ENCODE results near the gene PATJ.
"Not testable (repeated sequence)": the region's sequence is repeated elsewhere in the genome, so short reads cannot be mapped to it uniquely, and the experiment has no call there.

The PATJ gene

GRCh38 chr1:62198069-62198780 is 455.9 kb downstream of the PATJ start:
- DNase-seq = no peak
- no peak overlapping the region for H3K27ac Mint-ChIP-seq

DNA sequence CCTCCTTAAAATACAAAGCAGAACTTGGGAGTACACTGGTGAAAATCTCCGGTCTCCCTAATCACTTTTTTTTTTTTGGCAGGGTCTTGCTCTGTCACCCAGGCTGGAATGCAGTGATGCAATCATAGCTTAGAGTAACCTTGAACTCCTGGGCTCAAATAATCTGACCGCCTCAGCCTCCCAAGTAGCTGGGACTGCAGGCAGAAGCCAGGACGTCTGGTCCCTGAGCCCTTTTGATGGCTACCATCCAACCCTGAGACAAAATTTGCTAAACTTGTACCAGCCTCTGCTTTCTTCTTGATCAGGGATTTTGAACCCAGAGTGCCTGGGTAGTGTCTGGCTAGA is 456.5 kb downstream of the PATJ start:
- H3K27ac Mint-ChIP-seq = no peak overlapping the region
- peaks cover 4% of the 10 kb centered on the region for H3K9me3 Mint-ChIP-seq

More at GRCh38 chr1:62198069-62198780, 455.9 kb downstream of the PATJ start:
- peaks cover 9% of the 10 kb centered on the region for H3K4me1 Mint-ChIP-seq
- H3K4me3 Mint-ChIP-seq = no peak overlapping the region
- ATAC-seq = no peak
- no peaks in the 10 kb centered on the region for H3K36me3 Mint-ChIP-seq (ENCODE audit: low read depth)
- H3K27me3 Mint-ChIP-seq = peaks cover 38% of the 10 kb centered on the region
- H3K9me3 Mint-ChIP-seq = peaks cover 4% of the 10 kb centered on the region

DNA sequence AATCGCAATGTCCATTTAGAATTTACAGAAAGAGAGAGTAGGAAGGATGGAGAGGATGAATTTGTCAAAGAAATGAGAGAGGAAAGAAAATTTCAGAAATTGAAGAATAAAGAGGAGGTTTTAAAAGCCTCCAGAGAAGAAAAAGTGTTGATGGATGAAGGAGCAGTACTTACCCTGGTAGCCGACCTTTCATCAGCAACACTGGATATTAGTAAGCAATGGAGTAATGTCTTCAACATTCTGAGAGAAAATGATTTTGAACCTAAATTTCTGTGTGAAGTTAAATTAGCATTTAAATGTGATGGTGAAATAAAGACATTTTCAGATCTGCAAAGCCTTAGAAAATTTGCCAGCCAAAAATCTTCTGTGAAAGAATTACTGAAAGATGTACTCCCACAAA is 464.9 kb downstream of the PATJ start:
- DNase-seq = no peak
- no peaks in the 10 kb centered on the region for H3K36me3 Mint-ChIP-seq (ENCODE audit: low read depth)
- no peak overlapping the region for H3K27ac Mint-ChIP-seq
- peaks cover 21% of the 10 kb centered on the region for H3K9me3 Mint-ChIP-seq
- ATAC-seq = no peak
- peaks cover 3% of the 10 kb centered on the region for H3K27me3 Mint-ChIP-seq
- no peak overlapping the region for H3K4me3 Mint-ChIP-seq
- H3K4me1 Mint-ChIP-seq = peaks cover 1% of the 10 kb centered on the region

More for the DNA sequence above, 456.5 kb downstream of the PATJ start:
- DNase-seq = no peak
- ATAC-seq = no peak
- Mint-ChIP-seq H3K27me3 (peaks cover 33% of the 10 kb centered on the region), H3K4me1 (peaks cover 9% of the 10 kb centered on the region), H3K36me3 (ENCODE audit: low read depth) (no peaks in the 10 kb centered on the region), H3K4me3 (no peak overlapping the region)

DNA sequence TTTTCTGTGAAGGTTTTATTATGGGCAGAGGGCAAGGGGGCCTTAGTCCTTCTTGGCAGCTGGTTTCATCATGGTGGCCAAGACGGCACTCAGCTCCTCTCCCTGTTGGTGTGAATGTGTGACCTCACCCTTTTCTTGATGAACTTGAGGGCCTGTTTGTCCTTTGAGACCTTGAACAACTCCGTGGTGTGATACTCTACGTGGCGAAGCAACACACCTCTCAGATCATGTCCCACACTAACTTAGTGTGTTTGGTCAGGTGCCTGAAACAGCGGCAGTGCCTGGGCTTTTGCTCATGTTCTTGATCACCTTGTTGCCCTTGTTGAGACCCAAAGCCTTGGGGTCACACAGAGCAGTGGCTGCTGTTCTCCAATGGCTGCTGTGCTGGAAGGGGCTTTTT is 465.8 kb downstream of the PATJ start:
- Mint-ChIP-seq H3K4me3 (no peak overlapping the region), H3K36me3 (ENCODE audit: low read depth) (no peaks in the 10 kb centered on the region), H3K9me3 (peaks cover 21% of the 10 kb centered on the region), H3K4me1 (peaks cover 1% of the 10 kb centered on the region), H3K27ac (no peak overlapping the region), H3K27me3 (peaks cover 3% of the 10 kb centered on the region)
- DNase-seq (no peak), ATAC-seq (no peak)

- H3K27me3 Mint-ChIP-seq = peaks cover 3% of the 10 kb centered on the region
- no peak for DNase-seq
- no peak overlapping the region for H3K4me3 Mint-ChIP-seq
- peaks cover 1% of the 10 kb centered on the region for H3K4me1 Mint-ChIP-seq
- H3K36me3 Mint-ChIP-seq (ENCODE audit: low read depth) = no peaks in the 10 kb centered on the region
- H3K9me3 Mint-ChIP-seq = peaks cover 21% of the 10 kb centered on the region
- H3K27ac Mint-ChIP-seq = no peak overlapping the region
- no peak for ATAC-seq
These were observed 466.7 kb downstream of the PATJ start for GRCh38 chr1:62208970-62209369.

DNA sequence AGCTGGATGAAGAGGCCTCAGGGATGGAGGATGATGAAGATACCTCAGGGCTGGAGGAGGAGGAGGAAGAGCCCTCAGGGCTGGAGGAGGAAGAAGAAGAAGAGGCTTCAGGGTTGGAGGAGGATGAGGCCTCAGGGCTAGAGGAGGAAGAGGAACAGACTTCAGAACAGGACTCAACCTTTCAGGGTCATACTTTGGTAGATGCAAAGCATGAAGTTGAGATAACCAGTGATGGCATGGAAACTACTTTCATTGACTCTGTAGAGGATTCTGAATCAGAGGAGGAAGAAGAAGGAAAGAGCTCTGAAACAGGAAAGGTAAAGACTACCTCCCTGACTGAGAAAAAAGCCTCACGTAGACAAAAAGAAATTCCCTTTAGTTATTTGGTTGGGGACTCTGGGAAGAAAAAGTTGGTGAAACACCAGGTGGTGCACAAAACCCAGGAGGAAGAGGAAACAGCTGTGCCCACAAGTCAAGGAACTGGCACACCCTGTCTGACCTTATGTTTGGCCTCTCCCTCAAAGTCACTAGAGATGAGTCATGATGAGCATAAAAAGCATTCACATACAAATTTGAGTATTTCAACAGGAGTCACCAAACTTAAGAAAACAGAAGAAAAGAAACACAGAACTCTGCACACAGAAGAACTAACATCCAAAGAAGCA is 467.8 kb downstream of the PATJ start:
- H3K27ac Mint-ChIP-seq = no peak overlapping the region
- H3K4me1 Mint-ChIP-seq = peaks cover 1% of the 10 kb centered on the region
- no peak for ATAC-seq
- H3K36me3 Mint-ChIP-seq (ENCODE audit: low read depth) = no peaks in the 10 kb centered on the region
- no peak for DNase-seq
- H3K27me3 Mint-ChIP-seq = peaks cover 3% of the 10 kb centered on the region
- H3K9me3 Mint-ChIP-seq = peaks cover 21% of the 10 kb centered on the region
- no peak overlapping the region for H3K4me3 Mint-ChIP-seq

GRCh38 chr1:62210960-62211359 is 468.7 kb downstream of the PATJ start:
- H3K36me3 Mint-ChIP-seq (ENCODE audit: low read depth) = no peaks in the 10 kb centered on the region
- H3K4me3 Mint-ChIP-seq = no peak overlapping the region
- peaks cover 1% of the 10 kb centered on the region for H3K4me1 Mint-ChIP-seq
- peaks cover 21% of the 10 kb centered on the region for H3K9me3 Mint-ChIP-seq
- no peak overlapping the region for H3K27ac Mint-ChIP-seq
- DNase-seq (no peak), ATAC-seq (no peak)
- H3K27me3 Mint-ChIP-seq = peaks cover 3% of the 10 kb centered on the region

GRCh38 chr1:62212411-62212810 is 470.1 kb downstream of the PATJ start:
- Mint-ChIP-seq H3K27ac (no peak overlapping the region), H3K27me3 (peaks cover 1% of the 10 kb centered on the region), H3K4me3 (no peak overlapping the region), H3K9me3 (peaks cover 17% of the 10 kb centered on the region), H3K4me1 (peaks cover 1% of the 10 kb centered on the region), H3K36me3 (ENCODE audit: low read depth) (no peaks in the 10 kb centered on the region)
- ATAC-seq (no peak), DNase-seq (no peak)

DNA sequence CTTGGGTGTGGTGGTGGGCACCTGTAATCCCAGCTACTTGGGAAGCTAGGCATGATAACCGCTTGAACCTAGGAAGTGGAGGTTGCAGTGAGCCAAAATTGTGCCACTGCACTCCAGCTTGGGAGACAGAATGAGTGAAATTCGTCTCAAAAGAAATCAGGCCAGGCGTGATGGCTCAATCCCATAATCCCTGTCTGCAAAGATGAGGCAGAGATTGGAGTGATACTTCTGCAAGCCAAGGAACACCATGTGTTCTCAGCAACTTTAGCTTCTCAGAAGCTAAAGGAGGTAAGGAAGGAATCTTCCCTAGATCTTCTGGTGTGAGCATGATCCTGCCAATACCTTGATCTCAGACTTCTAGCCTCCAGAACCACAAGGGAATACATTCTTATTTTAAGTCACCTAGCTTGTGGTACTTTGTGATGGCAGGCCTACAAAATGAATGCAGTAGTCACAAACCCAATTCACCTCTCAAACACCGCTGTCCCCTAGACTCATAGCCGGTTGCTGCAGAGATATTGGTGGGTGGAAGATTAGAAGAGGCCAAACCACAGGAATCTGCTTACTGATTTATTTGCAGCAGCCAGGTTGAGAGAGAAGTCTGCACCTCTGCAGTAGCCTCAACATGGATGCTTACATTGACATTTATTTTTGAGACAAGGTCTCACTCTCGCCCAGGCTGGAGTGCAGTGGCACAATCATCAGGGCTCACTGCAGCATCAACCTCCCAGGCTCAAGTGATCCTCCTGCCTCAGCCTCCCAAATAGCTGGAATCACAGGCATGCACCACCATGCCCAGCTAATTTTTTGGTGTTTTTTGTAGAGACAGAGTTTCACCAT is 471.0 kb downstream of the PATJ start:
- no peak overlapping the region for H3K27ac Mint-ChIP-seq
- H3K36me3 Mint-ChIP-seq (ENCODE audit: low read depth) = no peaks in the 10 kb centered on the region
- DNase-seq (no peak), ATAC-seq (no peak)
- peaks cover 17% of the 10 kb centered on the region for H3K9me3 Mint-ChIP-seq
- H3K4me3 Mint-ChIP-seq = no peak overlapping the region
- peaks cover 1% of the 10 kb centered on the region for H3K4me1 Mint-ChIP-seq
- H3K27me3 Mint-ChIP-seq = peaks cover 1% of the 10 kb centered on the region

DNA sequence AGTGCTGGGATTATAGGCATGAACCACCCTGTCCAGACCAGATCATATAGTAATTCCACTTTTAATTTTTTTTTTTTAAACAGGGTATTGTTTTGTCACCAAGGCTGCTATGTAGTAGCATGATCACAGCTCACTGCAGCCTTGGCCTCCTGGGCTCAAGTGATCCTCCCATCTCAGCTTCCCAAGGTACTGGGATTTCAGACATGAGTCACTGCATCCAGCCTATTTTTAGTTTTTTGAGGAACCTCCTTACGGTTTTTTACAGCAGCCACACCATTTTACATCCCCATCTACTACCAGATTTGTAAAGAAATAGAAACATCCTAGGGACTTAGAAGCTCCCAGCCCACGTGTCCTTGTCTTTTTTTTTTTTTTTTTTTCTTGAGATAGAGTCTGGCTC is 476.3 kb downstream of the PATJ start:
- Mint-ChIP-seq H3K27ac (no peak overlapping the region), H3K36me3 (ENCODE audit: low read depth) (no peaks in the 10 kb centered on the region), H3K4me3 (no peak overlapping the region), H3K9me3 (no peaks in the 10 kb centered on the region), H3K27me3 (no peaks in the 10 kb centered on the region), H3K4me1 (no peaks in the 10 kb centered on the region)
- ATAC-seq = no peak
- DNase-seq = no peak

- ATAC-seq; H3K27me3 Mint-ChIP-seq; H3K36me3 Mint-ChIP-seq (ENCODE audit: low read depth); H3K27ac Mint-ChIP-seq; H3K4me1 Mint-ChIP-seq; H3K4me3 Mint-ChIP-seq; H3K9me3 Mint-ChIP-seq; DNase-seq: not testable (repeated sequence)
These were observed 478.2 kb downstream of the PATJ start for GRCh38 chr1:62220456-62220855.

GRCh38 chr1:62221171-62221570 is 478.9 kb downstream of the PATJ start:
- Mint-ChIP-seq H3K4me3 (no peak overlapping the region), H3K27me3 (no peaks in the 10 kb centered on the region), H3K36me3 (ENCODE audit: low read depth) (no peaks in the 10 kb centered on the region), H3K27ac (no peak overlapping the region), H3K9me3 (no peaks in the 10 kb centered on the region), H3K4me1 (no peaks in the 10 kb centered on the region)
- ATAC-seq (no peak), DNase-seq (no peak)

DNA sequence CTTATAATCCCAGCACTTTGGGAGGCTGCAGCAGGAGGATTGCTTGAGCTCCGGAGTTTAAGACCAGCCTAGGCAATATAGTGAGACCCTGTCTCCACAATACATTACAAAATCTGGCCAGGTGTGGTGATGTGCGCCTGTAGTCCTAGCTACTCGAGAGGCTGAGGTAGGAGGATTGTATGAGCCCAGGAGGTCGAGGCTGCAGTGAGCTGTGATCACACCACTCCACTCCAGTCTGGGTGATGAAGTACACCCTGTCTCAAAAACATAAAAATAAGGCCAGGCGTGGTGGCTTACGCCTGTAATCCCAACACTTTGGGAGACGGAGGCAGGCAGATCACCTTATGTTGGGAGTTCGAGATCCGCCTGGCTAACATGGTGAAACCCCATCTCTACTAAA is 480.0 kb downstream of the PATJ start:
- ATAC-seq = no peak
- Mint-ChIP-seq H3K4me1 (no peaks in the 10 kb centered on the region), H3K27ac (no peak overlapping the region), H3K9me3 (no peaks in the 10 kb centered on the region), H3K27me3 (no peaks in the 10 kb centered on the region), H3K36me3 (ENCODE audit: low read depth) (no peaks in the 10 kb centered on the region), H3K4me3 (no peak overlapping the region)
- DNase-seq = no peak

DNA sequence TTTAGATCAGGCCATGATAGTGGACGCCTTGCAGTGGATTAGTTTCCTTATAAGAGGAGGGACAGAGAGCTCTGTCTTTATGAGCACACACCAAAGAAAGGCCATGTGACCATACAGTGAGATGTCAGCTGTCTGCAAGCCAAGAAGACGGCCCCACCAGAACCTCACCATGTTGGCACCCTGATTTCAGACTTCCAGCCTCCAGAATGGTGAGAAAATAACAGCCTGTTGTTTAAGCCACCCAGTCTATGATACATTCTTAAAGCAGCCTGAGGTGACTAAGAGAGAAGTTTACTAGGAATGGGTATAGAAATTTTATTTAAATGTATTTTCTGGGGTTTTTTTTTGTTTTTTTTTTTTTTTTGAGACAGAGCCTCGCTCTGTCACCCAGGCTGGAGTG is 481.9 kb downstream of the PATJ start:
- ATAC-seq (no peak), DNase-seq (no peak)
- Mint-ChIP-seq H3K27me3 (no peaks in the 10 kb centered on the region), H3K4me3 (no peak overlapping the region), H3K4me1 (no peaks in the 10 kb centered on the region), H3K9me3 (no peaks in the 10 kb centered on the region), H3K36me3 (ENCODE audit: low read depth) (no peaks in the 10 kb centered on the region), H3K27ac (no peak overlapping the region)

- Mint-ChIP-seq H3K36me3 (ENCODE audit: low read depth) (no peaks in the 10 kb centered on the region), H3K27me3 (no peaks in the 10 kb centered on the region), H3K9me3 (no peaks in the 10 kb centered on the region), H3K27ac (no peak overlapping the region), H3K4me1 (no peaks in the 10 kb centered on the region), H3K4me3 (no peak overlapping the region)
- no peak for DNase-seq
- no peak for ATAC-seq
These were observed 485.2 kb downstream of the PATJ start for GRCh38 chr1:62227496-62227895.
